Vein endothelial cell (primary cell): ENCODE data around the gene AADAT. TPM values are rescaled to one million over a fixed set of nuclear protein-coding genes. Genes with fewer than 3 reads are reported as not detected.

Experiments used
- small RNA-seq: library from RNA; depleted of rRNA; stranded (forward); fragments of <200 nt; gene quantifications from one replicate; pipeline ENCODE3, GENCODE V24; 2012
- total RNA-seq: library from RNA; depleted of rRNA; stranded (reverse); fragments of >200 nt; gene quantifications from 2 replicates; pipeline ENCODE4 v1.2.3, GENCODE V29; 2012

The AADAT gene
- 0.86 and 1.6 TPM in 2 replicates for total RNA-seq

GRCh38 chr4:170089668-170090351 lies at the start of gene AADAT:
TSS of gene AADAT (minus strand) at chr4:170089956. CDS start at chr4:170089690, 266 bp downstream.

GRCh38 chr4:170026253-170027021 lies 63.3 kb downstream of the AADAT start, which contains the start of gene MFAP3L:
TSS of gene MFAP3L (minus strand) at chr4:170026395. CDS start at chr4:170005877, 20,518 bp downstream.

Small RNA genes within 50 kb of the gene (small RNA-seq; reads per million reads assigned to genes)
- gene APOBEC3AP1 = not detected

Other genes starting within 250 kb of the AADAT start
- 1.1 and 1.3 TPM in 2 replicates for gene MFAP3L, start 63.6 kb downstream of the AADAT start, total RNA-seq